Stimulated activated CD4-positive, alpha-beta T cell treated with anti-CD3 and anti-CD28 coated beads, Interleukin-4, amount 100 ng/mL, for 48 hours (primary cell): ENCODE measurements around the gene WDR38.
"Not testable (repeated sequence)": the region's sequence is repeated elsewhere in the genome, so short reads cannot be mapped to it uniquely, and the experiment has no call there.

Experiments
- DNase-seq, 2 donors: peaks; one replicate each; pipeline ENCODE4 v3.0.0-alpha.2; 2020; ENCODE audit warnings: low read depth in 2 of 2

Gene WDR38

GRCh38 chr9:124831642-124832364, 21.5 kb upstream of the WDR38 start:
- DNase-seq, result no peak

DNA sequence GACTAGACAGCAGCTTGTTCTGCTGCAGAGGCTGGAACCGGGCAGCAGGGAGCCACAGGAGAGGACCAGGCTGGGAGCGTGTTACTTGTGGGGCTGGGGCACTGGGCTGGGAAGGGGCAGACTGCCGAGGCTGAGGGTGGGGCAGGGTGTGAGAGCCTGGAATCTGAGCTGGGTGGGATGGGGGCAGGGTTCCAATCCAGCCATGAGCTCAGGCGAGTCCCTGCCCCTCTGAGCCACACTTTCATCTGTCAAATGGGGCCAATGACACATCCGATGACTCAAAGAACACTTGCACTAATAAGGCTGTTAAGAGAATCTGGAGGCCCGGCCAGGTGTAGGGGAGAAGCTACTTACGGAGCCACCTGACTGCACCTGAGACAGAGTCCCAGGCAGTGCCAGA, 18.7 kb upstream of the WDR38 start:
- DNase-seq, result no peak

DNA sequence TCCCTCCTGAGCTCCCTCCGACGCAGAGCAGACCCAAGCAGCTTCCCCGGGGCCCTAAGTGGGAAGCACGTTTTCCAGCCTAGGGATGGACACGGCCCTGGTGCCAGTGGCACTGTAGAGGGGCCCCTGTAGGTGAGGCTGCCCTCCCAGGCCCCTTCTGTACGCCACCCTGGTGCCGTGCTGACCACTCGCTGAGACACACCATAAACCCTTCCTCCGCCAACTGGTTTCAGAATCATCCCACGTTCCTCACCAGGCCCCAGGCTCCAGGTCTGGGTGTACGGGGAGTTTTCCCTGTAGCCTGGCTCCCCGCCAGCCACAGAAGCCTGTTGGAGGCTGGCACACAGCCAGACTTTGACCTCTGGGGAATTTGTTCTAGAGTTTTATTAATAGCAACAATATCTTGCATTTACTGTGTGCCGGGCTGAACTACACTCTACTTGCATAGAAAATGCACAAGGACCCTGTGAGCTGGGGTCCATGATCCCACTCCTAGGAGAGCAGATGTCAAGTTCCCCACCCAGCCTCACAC, 18.2 kb upstream of the WDR38 start:
- DNase-seq, result no peak

- DNase-seq, result not testable (repeated sequence)
These were observed 15.1 kb upstream of the WDR38 start for GRCh38 chr9:124838132-124838531.

- not testable (repeated sequence) for DNase-seq
These were observed 14.5 kb upstream of the WDR38 start for GRCh38 chr9:124838567-124839275.

- DNase-seq, result no peak
These were observed 13.5 kb upstream of the WDR38 start for GRCh38 chr9:124839612-124840299.

GRCh38 chr9:124840300-124840833, 12.9 kb upstream of the WDR38 start:
- no peak for DNase-seq

- DNase-seq, result no peak
These were observed 12.0 kb upstream of the WDR38 start for GRCh38 chr9:124841075-124841821.

GRCh38 chr9:124843456-124844034, 9.7 kb upstream of the WDR38 start:
- no peak for DNase-seq

- DNase-seq, result no peak
These were observed 9.0 kb upstream of the WDR38 start for GRCh38 chr9:124844291-124844690.

- DNase-seq, result not testable (repeated sequence)
These were observed 6.8 kb upstream of the WDR38 start for GRCh38 chr9:124846467-124846866.

DNA sequence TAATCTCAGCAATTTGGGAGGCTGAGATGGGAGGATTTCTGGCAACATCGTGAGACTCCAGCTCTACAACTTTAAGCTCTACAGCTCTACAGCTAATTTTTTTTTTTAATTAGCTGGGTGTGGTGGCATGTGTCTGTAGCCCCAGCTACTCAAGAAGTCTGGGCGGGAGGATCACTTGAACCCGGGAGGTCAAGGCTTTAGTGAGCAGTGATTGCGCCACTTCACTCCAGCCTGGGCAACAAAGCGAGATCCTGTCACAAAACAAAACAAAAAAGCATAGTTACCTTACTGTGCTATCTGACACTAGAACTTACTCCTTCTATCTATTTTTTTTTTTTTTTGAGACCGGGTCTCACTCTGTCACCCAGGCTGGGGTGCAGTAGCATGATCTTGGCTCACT, 6.3 kb upstream of the WDR38 start:
- DNase-seq, result no peak

GRCh38 chr9:124849801-124850200, 3.5 kb upstream of the WDR38 start:
- no peak for DNase-seq

- DNase-seq, result no peak
These were observed 985 bp upstream of the WDR38 start for GRCh38 chr9:124852121-124852828.

- DNase-seq, result no peak
These were observed 414 bp downstream of the WDR38 start for GRCh38 chr9:124853605-124854143.

DNA sequence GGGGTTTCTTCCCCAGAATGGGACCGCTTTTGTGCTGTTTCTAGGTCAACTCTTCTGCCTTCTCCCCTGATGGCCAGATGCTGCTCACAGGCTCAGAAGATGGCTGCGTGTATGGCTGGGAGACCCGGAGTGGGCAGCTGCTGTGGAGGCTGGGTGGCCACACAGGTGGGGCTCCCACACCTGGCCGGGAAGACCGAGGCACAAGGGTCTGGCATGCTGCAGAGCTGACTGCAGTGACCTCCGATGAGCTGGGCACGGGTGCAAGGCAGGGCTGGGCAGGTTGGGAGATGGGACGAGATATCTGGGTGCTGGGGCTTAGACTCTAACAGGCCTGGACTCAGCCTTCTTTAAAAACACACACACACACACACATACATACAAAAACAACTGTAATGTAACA, 901 bp downstream of the WDR38 start:
- DNase-seq, result no peak

DNA sequence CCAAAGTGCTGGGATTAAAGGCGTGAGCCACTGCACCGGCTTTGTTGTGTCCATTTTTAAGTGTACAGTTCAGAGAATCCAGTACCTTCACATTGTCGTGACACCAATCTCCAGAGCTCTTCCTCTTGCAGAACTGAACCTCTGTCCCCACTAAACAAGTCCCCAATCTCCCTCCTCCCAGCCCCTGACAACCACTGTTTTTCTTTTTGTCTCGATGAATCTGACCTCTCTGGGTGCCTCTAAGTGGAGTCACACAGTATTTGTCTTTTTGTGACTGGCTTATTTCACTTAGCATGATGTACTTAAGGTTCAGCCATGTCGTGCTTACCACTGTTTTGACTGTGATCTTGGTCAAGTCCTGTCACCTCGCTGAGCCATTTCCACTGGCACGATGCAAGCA, 1.6 kb downstream of the WDR38 start:
- DNase-seq, result no peak

GRCh38 chr9:124855566-124855943, 2.3 kb downstream of the WDR38 start:
- no peak for DNase-seq

DNA sequence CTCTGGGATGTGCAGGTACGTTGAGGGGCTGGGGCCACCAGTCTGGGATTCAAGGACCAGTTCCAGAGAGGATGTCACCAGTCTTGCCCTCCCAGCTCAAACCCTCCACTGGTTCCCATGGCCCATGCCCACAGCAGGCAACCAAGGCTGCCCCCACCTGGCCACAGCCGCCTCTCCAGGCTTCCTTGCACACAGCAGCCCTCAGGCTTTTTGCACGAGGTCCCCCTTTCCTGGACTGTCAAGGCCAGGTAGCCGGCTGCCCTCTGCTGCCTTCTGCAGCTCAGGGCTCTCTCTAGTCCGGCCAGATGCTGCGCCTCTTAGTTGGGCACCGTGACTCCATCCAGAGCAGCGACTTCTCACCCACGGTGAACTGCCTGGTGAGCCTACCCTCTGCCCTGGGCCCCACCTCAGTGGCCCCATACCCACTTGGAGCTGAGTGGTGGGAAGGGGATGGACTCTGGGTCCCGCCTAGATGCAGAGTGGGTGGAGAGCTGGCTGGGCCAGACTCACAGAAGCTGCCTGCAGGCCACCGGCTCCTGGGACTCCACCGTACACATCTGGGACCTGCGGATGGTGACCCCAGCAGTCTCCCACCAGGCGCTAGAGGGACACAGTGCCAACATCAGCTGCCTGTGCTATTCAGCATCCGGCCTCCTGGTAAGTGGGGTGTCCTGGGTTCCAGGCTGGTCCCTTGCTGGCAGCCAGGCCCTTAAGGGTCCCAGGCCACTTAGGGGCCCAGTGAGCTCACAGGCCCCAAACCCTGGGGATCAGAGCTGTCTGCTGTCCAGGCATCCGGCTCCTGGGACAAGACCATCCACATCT, 2.9 kb downstream of the WDR38 start:
- no peak for DNase-seq
